SHP77 (cell line): Measurements from ENCODE around the gene HOXA5.
A peak's percentile ranks its signal among the peaks of the same experiment; 100 is the strongest.

Experiments
- DNase-seq, 2 experiments: peaks; one replicate each; lab custom pipeline; 2025; lab: John Stamatoyannopoulos, UW

Gene HOXA5

GRCh38 chr7:27182285-27182841 lies 38.9 kb upstream of the HOXA5 start:
- DNase-seq = no peak

- DNase-seq = no peak
These were observed 38.4 kb upstream of the HOXA5 start for GRCh38 chr7:27181795-27182275.

- DNase-seq = no peak
These were observed 37.2 kb upstream of the HOXA5 start for GRCh38 chr7:27180431-27181420.

- peak in 1 of 2 experiments; percentile 14 for DNase-seq
These were observed 36.3 kb upstream of the HOXA5 start for GRCh38 chr7:27179503-27180430.

- no peak for DNase-seq
These were observed 35.5 kb upstream of the HOXA5 start for GRCh38 chr7:27179030-27179429.

GRCh38 chr7:27178366-27178765 lies 34.9 kb upstream of the HOXA5 start:
- DNase-seq = no peak

GRCh38 chr7:27177795-27178320 lies 34.4 kb upstream of the HOXA5 start:
- DNase-seq = no peak

- DNase-seq = no peak
These were observed 33.7 kb upstream of the HOXA5 start for GRCh38 chr7:27176962-27177794.

- DNase-seq = no peak
These were observed 33.0 kb upstream of the HOXA5 start for GRCh38 chr7:27176524-27176845.

- no peak for DNase-seq
These were observed 32.4 kb upstream of the HOXA5 start for GRCh38 chr7:27175626-27176523.

GRCh38 chr7:27174874-27175625 lies 31.6 kb upstream of the HOXA5 start:
- DNase-seq = no peak

- no peak for DNase-seq
These were observed 30.7 kb upstream of the HOXA5 start, which contains the start of gene HOXA10 for GRCh38 chr7:27173956-27174873. Gene HOXA10 (minus strand): TSS chr7:27174320. CDS start chr7:27174306, 14 bp downstream.

GRCh38 chr7:27173511-27173955 lies 30.1 kb upstream of the HOXA5 start:
- DNase-seq = no peak

GRCh38 chr7:27172823-27173510 lies 29.5 kb upstream of the HOXA5 start:
- DNase-seq = no peak

GRCh38 chr7:27172315-27172774 lies 28.9 kb upstream of the HOXA5 start:
- no peak for DNase-seq

GRCh38 chr7:27171637-27172314 lies 28.3 kb upstream of the HOXA5 start:
- no peak for DNase-seq

GRCh38 chr7:27171325-27171636 lies 27.8 kb upstream of the HOXA5 start:
- DNase-seq = no peak
